GM18499 (cell line): Measurements from ENCODE around the gene DENND2D.
"Not testable (repeated sequence)": the region's sequence is repeated elsewhere in the genome, so short reads cannot be mapped to it uniquely, and the experiment has no call there.

Source experiments
- ATAC-seq: cut with Tn5 transposase; IDR thresholded peaks from one replicate; pipeline ENCODE4 v1.9.1; 2021; ENCODE audit warnings: moderate number of reproducible peaks; ENCODE audit not compliant: insufficient read depth, unreplicated experiment

The DENND2D gene

GRCh38 chr1:111222308-111223125 lies 22.1 kb upstream of the DENND2D start:
- no peak for ATAC-seq

DNA sequence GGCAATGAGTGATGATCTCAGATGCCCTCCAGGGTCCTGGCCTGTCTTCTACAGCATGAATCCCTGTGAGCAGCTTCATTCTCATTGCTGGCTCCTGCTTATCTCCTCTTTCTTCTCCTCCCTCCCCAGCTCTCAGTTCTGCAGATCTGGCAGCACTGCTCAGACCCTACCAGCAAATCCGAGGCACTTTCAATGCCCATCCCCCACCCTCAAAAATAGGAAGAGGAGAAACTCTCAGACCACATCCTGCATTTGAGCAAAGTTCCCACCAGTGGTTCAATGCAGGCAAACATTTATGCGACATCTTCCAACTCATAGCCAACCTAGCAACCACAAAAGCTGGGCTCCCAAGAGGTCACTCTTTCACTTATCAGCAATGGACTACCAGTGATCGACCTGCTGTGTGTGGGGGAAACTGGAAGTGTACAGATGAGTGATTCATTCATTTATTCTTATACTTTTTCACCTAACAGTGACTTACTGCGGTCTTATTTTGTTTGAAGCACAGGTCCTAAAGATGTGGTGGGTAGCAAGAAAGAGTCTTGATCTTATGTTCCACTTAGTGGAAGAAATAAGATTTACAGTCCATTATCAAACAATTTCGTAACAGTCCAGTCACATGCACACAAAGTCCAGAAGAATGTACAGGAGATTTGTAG lies 21.3 kb upstream of the DENND2D start:
- ATAC-seq, result peak; percentile 48

DNA sequence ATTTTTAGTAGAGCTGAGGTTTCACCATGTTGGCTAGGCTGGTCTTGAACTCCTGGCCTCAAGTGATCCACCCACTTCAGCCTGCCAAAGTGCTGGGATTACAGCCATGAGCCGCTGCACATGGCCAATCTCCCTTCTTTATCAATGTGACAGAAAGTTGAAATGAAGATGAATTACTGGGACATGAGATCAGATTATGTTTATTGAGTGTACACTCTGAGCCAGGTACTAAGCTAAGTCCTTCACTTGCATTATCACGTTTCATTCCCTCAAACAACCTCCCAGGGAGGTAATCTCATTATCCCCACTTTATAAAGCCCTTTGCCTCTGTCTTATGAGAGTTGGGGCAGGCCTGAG lies 20.8 kb upstream of the DENND2D start:
- ATAC-seq, result no peak

DNA sequence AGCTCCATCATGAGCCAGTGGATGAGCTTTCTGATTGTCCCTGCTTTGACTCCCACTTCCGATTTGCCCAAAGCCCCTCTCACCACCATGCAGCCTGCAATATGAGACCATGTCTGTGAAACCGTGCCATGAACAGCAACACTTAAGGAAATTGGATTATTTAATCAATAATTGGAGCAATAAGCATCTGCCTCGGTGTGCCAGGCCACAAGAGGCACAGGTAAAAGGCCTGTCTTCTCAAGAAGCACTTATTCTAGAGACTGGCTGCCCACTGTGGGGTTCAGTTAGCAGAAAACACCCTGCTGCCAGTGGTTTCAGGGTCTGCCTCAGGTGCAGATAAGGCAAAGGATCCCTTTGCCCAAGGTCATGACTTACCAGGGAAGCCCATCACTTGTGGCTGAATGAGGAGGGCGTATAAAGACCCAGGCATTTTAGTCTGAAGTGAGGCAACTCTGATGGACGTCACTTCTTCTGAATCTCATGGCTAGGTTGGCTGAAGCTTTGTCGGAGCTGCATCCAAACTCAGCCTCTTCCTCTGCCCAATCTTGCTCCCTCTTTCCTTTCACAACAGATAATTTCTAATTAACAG lies 19.9 kb upstream of the DENND2D start:
- no peak for ATAC-seq

- no peak for ATAC-seq
These were observed 19.3 kb upstream of the DENND2D start for GRCh38 chr1:111219557-111220286.

- ATAC-seq, result no peak
These were observed 18.5 kb upstream of the DENND2D start for GRCh38 chr1:111218701-111219556.

DNA sequence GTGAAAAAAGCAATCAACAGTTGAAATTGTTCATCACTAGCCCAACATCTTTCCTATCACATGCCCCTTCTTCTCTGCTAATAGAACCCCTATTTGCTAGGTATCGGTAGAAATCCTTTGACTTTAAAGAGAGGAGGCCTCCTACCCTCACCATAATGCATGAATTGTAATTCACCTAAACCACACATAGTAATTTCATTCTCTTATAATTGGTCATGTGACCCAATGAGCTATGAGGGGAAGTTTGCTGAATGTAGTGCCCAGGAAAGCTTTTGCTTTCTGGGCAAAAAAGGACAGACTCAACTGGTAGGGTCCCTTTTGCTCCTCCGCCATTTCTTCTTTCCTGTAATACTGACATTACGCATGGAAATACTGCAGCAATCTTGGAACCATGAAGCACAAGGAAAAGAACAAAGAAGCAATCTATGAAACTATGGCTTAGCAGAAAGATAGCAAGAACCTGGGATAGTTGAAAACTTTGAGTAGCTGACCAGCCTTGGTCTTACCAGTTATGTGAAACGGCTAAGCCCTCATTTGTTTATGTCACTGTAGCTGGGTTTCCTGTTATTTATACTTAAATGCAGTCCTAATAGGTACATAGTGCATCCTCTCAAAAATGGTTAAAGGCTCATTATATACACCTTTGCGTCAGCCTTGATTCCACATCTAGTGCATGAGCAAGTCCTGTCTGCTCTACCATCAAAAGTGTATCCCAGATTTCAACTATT lies 16.9 kb upstream of the DENND2D start:
- ATAC-seq, result no peak

- no peak for ATAC-seq
These were observed 16.3 kb upstream of the DENND2D start for GRCh38 chr1:111216751-111217150.

- ATAC-seq, result not testable (repeated sequence)
These were observed 14.8 kb upstream of the DENND2D start for GRCh38 chr1:111215285-111215684.

DNA sequence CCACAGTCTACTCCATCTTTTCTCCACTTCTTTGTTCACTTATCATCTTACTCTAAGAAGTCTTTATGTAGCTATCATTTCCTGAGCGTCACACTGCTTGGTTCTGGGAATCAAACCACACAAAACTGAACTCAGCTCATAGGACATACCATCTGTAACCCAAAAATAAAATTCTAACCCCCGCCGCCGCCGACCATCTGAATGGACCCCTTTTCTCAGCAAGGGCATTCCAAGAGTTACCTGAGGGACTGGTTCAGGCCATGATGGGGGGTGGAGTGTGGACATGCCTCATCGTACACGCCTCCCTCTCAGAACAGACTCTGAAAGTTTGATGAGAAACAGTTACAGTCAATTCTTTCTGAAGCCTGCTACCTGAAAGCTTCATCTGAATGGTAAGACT lies 14.4 kb upstream of the DENND2D start:
- ATAC-seq, result no peak

- ATAC-seq, result no peak
These were observed 13.8 kb upstream of the DENND2D start for GRCh38 chr1:111214074-111214801.

GRCh38 chr1:111213412-111213811 lies 13.0 kb upstream of the DENND2D start:
- no peak for ATAC-seq

DNA sequence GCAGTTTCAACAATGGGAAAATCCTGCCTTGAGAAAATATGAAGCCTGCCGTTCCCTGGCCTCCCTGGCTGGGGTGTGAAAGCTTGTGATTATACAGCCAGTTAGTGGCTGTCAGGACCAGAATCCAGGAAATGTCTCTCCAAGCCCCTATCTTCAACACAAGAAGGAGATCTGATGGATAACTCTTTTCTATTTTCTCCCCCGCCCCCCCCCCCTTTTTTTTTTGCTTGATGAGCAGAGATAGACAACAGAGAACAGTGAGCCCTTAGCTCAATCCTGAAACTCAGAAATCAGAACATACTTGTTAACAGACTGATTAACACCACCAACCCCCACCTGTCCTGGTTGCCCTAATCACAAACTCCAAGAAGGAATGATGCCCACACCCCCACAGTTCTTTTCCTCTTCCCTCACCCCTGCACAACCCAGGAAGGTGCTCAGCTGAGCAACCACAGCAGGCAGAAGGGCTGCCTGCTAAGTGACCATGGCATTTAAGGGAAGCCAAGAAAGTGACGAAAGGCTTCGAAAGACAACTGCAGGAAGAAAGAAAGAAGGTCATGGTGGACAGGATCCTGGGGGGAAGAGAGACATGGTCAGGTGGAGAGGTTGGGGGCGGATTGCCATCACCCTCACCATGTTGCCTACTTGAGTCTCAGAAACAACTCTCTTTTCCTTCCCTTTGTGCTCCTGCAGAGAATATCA lies 12.3 kb upstream of the DENND2D start:
- no peak for ATAC-seq

DNA sequence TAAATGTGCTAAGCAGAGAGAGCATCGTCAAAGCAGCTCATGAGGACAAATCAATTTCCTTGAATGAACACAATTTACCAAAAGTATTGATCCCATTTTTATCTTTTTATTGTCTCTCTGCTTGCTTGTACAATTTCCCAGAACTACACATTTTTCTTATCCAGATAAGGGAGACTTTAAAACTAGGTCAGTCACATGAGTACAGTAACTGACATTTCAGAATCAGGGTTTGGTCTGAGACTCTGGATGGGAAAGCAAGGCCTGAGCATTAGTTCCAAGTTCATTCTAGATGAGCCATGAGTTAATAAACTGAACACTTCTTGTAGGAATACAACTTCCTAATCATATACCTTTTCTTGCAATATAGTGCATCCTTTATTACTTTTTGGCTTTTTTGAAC lies 11.5 kb upstream of the DENND2D start:
- ATAC-seq, result no peak

DNA sequence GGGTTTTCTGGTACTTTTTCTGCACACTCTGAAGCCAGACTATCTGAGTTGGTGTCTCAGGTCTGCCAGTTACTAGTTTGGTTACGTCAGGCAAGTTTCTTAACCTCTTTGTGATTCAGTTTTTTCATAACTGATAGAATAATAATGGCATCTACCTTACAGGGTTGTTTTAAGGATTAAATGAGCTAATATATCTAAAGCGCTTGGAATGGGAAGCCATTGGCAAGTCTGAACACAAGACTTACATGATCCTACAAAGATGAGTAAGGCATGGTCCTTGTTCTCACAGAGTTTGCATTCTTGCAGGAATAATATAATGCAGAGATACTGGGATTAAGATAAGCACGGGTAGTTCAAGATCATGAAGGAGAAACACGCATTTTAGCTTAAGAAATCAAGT lies 9.2 kb upstream of the DENND2D start:
- ATAC-seq, result no peak

GRCh38 chr1:111208921-111209320 lies 8.5 kb upstream of the DENND2D start:
- no peak for ATAC-seq

DNA sequence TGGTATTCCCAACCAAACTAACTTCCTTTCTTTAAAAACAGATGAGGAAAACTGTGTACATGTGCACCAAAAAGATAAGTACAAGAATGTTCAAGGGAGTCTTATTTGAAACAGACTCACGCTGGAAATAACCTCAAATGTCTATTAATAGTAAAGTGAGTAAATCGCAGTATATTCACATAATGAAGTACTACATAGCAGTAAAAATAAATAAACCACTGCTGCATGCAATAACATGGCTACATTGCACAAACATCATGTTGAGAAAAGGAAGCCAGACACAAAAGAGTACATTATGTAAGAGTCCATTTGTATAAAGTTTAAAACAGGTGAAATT lies 5.2 kb upstream of the DENND2D start:
- ATAC-seq, result no peak

GRCh38 chr1:111204983-111205713 lies 4.7 kb upstream of the DENND2D start:
- no peak for ATAC-seq
